ENCODE results near the gene SLC25A18.
"Not testable (repeated sequence)": the region's sequence is repeated elsewhere in the genome, so short reads cannot be mapped to it uniquely, and the experiment has no call there.

SLC25A18 gene, protein sequence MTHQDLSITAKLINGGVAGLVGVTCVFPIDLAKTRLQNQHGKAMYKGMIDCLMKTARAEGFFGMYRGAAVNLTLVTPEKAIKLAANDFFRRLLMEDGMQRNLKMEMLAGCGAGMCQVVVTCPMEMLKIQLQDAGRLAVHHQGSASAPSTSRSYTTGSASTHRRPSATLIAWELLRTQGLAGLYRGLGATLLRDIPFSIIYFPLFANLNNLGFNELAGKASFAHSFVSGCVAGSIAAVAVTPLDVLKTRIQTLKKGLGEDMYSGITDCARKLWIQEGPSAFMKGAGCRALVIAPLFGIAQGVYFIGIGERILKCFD

GRCh38 chr22:17562906-17563870 is at the start of gene SLC25A18:
TSS of gene SLC25A18 (plus strand) at chr22:17563498. CDS start at chr22:17579945, 16,447 bp downstream.
- no peak for DNase-seq (ENCODE audit: low read depth in 4 of 4, low spot score in 1 of 4)

- DNase-seq (ENCODE audit: low read depth in 4 of 4, low spot score in 1 of 4): no peak
These were observed 49.7 kb upstream of the SLC25A18 start for GRCh38 chr22:17513612-17514011.

- DNase-seq (ENCODE audit: low read depth in 4 of 4, low spot score in 1 of 4): no peak
These were observed 49.2 kb upstream of the SLC25A18 start for GRCh38 chr22:17514084-17514483.

GRCh38 chr22:17518406-17518805 is 44.9 kb upstream of the SLC25A18 start:
- no peak for DNase-seq (ENCODE audit: low read depth in 4 of 4, low spot score in 1 of 4)

DNA sequence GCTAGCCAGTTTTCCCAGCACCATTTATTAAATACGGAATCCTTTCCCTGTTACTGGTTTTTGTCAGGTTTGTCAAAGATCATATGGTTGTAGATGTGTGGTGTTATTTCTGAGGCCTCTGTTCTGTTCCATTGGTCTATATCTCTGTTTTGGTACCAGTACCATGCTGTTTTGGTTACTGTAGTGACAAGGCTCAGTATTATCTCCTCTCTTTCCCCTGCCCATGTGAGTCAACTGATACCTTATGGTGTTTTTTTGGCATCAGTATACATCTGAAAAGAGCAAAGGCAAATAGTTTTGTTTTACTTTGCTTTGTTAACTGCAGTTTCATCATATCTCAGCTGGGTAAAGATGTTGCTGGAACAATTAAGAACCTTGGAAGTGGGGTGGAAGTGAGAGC is 41.3 kb upstream of the SLC25A18 start:
- not testable (repeated sequence) for DNase-seq (ENCODE audit: low read depth in 4 of 4, low spot score in 1 of 4)

- DNase-seq (ENCODE audit: low read depth in 4 of 4, low spot score in 1 of 4): no peak
These were observed 39.4 kb upstream of the SLC25A18 start for GRCh38 chr22:17523925-17524324.

DNA sequence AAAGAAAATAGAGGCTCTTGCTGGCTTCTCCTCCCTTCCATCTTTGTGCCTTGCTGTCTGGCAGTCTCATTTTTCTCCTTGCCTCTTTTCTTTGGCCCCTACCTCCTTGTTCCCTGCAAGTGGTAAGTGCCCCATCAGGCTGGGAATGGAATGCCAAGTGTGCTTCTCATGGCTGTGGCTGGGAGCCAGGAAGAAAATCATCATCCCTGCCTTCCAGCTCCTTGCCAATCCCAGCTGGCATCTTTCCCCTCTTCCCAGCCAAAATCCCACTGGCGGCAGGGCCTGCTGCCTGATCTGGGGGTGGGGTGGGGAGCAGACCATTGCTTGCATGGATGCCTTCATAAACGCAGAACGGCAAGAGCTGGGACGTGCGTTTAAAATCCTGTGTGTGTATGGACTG is 27.0 kb upstream of the SLC25A18 start:
- DNase-seq (ENCODE audit: low read depth in 4 of 4, low spot score in 1 of 4): no peak

- DNase-seq (ENCODE audit: low read depth in 4 of 4, low spot score in 1 of 4): no peak
These were observed 26.1 kb upstream of the SLC25A18 start for GRCh38 chr22:17537155-17537554.

GRCh38 chr22:17540481-17540880 is 22.8 kb upstream of the SLC25A18 start:
- no peak for DNase-seq (ENCODE audit: low read depth in 4 of 4, low spot score in 1 of 4)

- no peak for DNase-seq (ENCODE audit: low read depth in 4 of 4, low spot score in 1 of 4)
These were observed 21.8 kb upstream of the SLC25A18 start for GRCh38 chr22:17541476-17541875.

- DNase-seq (ENCODE audit: low read depth in 4 of 4, low spot score in 1 of 4): no peak
These were observed 20.8 kb upstream of the SLC25A18 start for GRCh38 chr22:17542452-17542851.

DNA sequence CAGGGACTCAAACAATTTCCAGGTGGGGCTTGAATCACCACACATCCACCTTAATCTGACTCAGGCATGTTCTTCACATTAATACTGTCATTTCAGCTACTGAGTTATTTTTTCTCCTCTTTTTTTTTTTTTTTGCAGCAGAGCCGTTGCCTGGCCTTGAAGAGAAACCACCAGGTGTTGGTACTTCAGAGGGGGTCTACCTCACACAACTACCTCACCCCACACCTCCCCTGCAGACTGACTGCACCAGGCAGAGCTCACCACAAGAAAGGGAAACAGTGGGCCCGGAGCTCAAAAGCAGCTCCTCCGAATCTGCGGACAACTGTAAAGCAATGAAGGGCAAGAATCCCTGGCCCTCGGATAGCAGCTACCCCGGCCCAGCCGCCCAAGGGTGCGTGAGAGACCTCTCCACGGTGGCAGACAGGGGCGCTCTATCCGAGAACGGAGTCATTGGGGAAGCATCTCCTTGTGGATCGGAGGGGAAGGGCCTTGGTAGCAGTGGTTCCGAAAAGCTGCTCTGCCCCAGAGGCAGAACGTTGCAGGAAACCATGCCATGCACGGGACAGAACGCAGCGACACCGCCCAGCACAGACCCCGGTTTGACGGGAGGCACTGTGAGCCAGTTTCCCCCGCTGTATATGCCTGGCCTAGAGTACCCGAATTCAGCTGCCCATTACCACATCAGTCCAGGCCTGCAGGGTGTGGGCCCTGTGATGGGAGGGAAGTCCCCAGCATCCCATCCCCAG is 15.1 kb upstream of the SLC25A18 start:
- DNase-seq (ENCODE audit: low read depth in 4 of 4, low spot score in 1 of 4): no peak

DNA sequence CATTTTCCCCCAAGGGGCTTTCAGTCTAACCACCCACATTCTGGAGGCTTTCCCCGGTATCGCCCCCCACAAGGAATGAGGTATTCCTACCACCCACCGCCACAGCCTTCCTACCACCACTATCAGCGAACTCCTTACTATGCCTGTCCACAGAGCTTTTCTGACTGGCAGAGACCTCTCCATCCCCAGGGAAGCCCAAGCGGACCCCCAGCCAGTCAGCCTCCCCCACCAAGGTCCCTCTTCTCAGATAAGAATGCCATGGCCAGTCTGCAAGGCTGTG is 14.6 kb upstream of the SLC25A18 start:
- DNase-seq (ENCODE audit: low read depth in 4 of 4, low spot score in 1 of 4): no peak

GRCh38 chr22:17549183-17549582 is 14.1 kb upstream of the SLC25A18 start:
- no peak for DNase-seq (ENCODE audit: low read depth in 4 of 4, low spot score in 1 of 4)

- no peak for DNase-seq (ENCODE audit: low read depth in 4 of 4, low spot score in 1 of 4)
These were observed 13.6 kb upstream of the SLC25A18 start for GRCh38 chr22:17549655-17550054.

GRCh38 chr22:17552737-17553136 is 10.6 kb upstream of the SLC25A18 start:
- DNase-seq (ENCODE audit: low read depth in 4 of 4, low spot score in 1 of 4): no peak

DNA sequence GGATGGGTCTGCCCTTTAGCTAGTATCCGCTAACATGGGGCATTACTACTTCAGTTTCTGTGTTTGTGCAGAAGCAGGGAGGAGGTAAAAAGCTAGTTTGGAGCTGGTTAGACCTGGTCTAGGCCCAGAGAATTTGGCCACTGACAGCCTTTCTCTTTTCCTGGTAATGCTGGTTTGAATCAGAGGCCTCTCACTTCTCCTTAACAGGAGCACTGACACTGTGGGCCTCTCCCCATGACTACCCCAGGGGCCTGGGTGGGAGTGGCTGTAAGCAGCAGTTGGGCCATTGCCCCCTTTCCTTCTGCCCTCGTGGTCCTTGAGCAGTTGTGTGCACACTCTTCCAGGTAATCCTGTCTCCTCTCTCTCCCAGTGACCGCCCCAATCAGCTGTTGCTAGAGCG is 8.5 kb upstream of the SLC25A18 start:
- no peak for DNase-seq (ENCODE audit: low read depth in 4 of 4, low spot score in 1 of 4)

- no peak for DNase-seq (ENCODE audit: low read depth in 4 of 4, low spot score in 1 of 4)
These were observed 4.1 kb upstream of the SLC25A18 start for GRCh38 chr22:17559188-17559587.

DNA sequence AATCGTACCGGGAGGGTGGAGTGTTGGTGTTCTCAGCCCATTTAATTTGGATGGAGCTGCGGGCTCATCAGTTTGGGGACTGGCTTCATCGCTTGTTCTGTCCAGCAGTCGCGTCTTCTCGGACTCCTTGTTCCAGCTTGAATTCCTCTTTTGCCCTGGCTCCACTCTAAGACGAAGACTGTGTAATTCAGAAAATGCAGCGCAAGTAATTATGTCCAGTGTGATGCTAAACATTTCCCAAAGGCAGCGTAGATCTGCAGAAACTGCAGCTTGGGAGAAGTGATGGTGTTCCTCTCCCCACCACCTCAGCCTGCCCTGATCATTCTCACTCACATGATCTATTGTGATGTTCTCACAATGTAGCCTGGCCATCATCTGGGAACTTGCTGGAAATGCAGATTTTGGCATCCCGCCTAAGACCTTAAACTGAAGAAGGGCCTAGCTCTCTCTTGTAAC is 666 bp downstream of the SLC25A18 start:
- DNase-seq (ENCODE audit: low read depth in 4 of 4, low spot score in 1 of 4): no peak

DNA sequence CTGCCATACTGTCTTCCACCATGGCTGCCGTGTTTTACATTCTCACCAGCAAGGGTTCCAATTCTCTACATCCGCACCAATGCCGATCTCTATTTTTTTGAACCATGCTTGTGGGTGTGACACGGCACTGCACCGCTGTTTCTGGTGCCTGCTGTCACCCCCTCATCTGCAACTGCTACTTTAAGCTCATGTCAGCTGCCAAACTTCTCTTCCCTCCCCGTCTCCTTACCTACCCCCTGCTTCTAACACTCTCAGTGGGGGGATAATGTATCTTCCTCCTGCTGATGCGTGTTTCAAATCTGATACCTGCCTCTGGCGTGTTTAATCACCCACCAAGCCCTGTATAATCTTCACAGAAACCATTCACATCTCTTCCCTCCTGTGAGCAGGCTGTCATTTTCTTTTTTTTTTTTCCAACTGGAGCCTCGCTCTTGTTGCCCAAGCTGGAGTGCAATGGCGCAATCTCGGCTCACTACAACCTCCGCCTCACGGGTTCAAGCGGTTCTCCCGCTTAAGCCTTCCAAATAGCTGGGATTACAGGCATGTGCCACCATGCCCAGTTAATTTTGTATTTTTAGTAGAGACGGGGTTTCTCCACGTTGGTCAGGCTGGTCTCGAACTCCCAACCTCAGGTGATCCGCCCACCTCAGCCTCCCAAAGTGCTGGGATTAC is 2.9 kb downstream of the SLC25A18 start:
- not testable (repeated sequence) for DNase-seq (ENCODE audit: low read depth in 4 of 4, low spot score in 1 of 4)

GRCh38 chr22:17566776-17567175 is 3.5 kb downstream of the SLC25A18 start:
- no peak for DNase-seq (ENCODE audit: low read depth in 4 of 4, low spot score in 1 of 4)

Measured in stimulated activated CD4-positive, alpha-beta T cell treated with anti-CD3 and anti-CD28 coated beads, Interleukin-1b, Interleukin-23, amount 100 ng/mL, for 24 hours (primary cell).